MM.1S (cell line): ENCODE measurements around the gene BRD4.

ENCODE experiments used
- DNase-seq: peaks from one replicate; pipeline ENCODE4 v3.0.0-alpha.2; 2015
- H2AFZ ChIP-seq: fragments of 300-600 bp; sonication (generic); 2 replicates; pipeline ENCODE4 v1.6.0; 2016; ENCODE audit warnings: antibody characterized with exemption, low read length
- H3F3A ChIP-seq: fragments of 300-600 bp; sonication (generic); 2 replicates; pipeline ENCODE4 v1.6.1; 2016; ENCODE audit warnings: mild to moderate bottlenecking, antibody characterized with exemption, low read length, moderate library complexity, mixed read lengths; ENCODE audit not compliant: insufficient read depth
- H3K27ac ChIP-seq: fragments of 300-600 bp; sonication (generic); 2 replicates; pipeline ENCODE4 v1.5.1; 2016; ENCODE audit warnings: mild to moderate bottlenecking, low read length
- H3K27me3 ChIP-seq: fragments of 300-600 bp; sonication (generic); replicated peaks from 2 replicates; pipeline ENCODE4 v1.6.0; 2016; ENCODE audit warnings: low read length; ENCODE audit not compliant: insufficient read depth
- H3K36me3 ChIP-seq: fragments of 300-600 bp; sonication (generic); replicated peaks from 2 replicates; pipeline ENCODE4 v1.6.1; 2016; ENCODE audit warnings: mild to moderate bottlenecking, low read length, mixed read lengths; ENCODE audit not compliant: insufficient read depth
- H3K4me1 ChIP-seq: fragments of 300-600 bp; sonication (generic); 2 replicates; pipeline ENCODE4 v1.6.1; 2016; ENCODE audit warnings: low read length, mixed read lengths
- H3K4me2 ChIP-seq: fragments of 300-600 bp; sonication (generic); 2 replicates; pipeline ENCODE4 v1.6.0; 2016; ENCODE audit warnings: low read depth, low read length
- H3K4me3 ChIP-seq: fragments of 300-600 bp; sonication (generic); 2 replicates; pipeline ENCODE4 v1.5.1; 2016; ENCODE audit warnings: low read length, mixed read lengths
- H3K79me2 ChIP-seq: fragments of 300-600 bp; sonication (generic); 2 replicates; pipeline ENCODE4 v1.6.1; 2016; ENCODE audit warnings: mixed run types, low read length, mixed read lengths
- H3K9ac ChIP-seq: fragments of 300-600 bp; sonication (generic); 2 replicates; pipeline ENCODE4 v1.6.1; 2016; ENCODE audit warnings: low read length, mixed read lengths
- H3K9me2 ChIP-seq: fragments of 300-600 bp; sonication (generic); replicated peaks from 2 replicates; pipeline ENCODE4 v1.6.1; 2016; ENCODE audit warnings: mild to moderate bottlenecking, low read length, mixed read lengths; ENCODE audit not compliant: insufficient read depth
- H3K9me3 ChIP-seq: fragments of 300-600 bp; sonication (generic); replicated peaks from 2 replicates; pipeline ENCODE4 v1.6.1; 2016; ENCODE audit warnings: mild to moderate bottlenecking, low read length, mixed read lengths; ENCODE audit not compliant: insufficient read depth
- H4K20me1 ChIP-seq: fragments of 300-600 bp; sonication (generic); 2 replicates; pipeline ENCODE4 v1.6.1; 2016; ENCODE audit warnings: mild to moderate bottlenecking, low read length, moderate library complexity, mixed read lengths; ENCODE audit not compliant: insufficient read depth
- EZH2 ChIP-seq: fragments of 300-600 bp; sonication (generic); optimal IDR thresholded peaks from 2 replicates; pipeline ENCODE3; 2017; ENCODE audit warnings: low read depth, mild to moderate bottlenecking, antibody characterized with exemption, low read length, mixed read lengths
- EZH2phosphoT487 ChIP-seq: fragments of 300-600 bp; sonication (generic); IDR thresholded peaks from 2 replicates; pipeline ENCODE4 v1.6.1; 2018; ENCODE audit warnings: antibody characterized with exemption, low read length
- TF ChIP-seq, protein P1 (sequence below): fragments of 300-600 bp; sonication (generic); IDR thresholded peaks from 2 replicates; pipeline ENCODE4 v1.5.1; 2016; ENCODE audit warnings: antibody characterized with exemption, low read length, mixed read lengths

Gene BRD4

DNA sequence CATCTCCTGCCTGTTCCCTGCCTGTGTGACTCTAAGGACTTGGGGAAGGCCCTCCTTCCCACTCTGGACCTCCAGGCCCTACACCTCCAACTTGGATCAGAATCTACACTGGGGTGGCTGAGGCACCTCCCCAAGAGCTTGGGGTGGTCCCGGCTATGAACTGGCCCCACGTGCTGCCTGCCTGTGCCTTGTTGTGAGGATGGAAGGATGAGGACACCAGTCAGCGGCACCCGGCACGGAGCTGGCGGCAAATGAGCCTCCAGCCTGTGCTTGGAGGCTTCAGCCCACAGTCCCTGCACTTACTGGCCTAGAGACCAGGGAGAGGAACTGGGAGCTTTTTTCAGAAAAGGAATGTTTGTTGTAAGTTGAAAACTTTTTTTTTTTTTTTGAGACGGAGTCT, 38.8 kb upstream of the BRD4 start:
- Histone ChIP-seq H3K9me2 (no peaks in the 10 kb centered on the region), H3K9me3 (no peaks in the 10 kb centered on the region), H3K27me3 (no peaks in the 10 kb centered on the region), H3K4me1 (peaks cover 4% of the 10 kb centered on the region; the same call in 1 of the 2 replicates), H3F3A (no peaks in the 10 kb centered on the region), H3K4me2 (no peak overlapping the region), H3K4me3 (no peak overlapping the region), H3K36me3 (peaks cover 11% of the 10 kb centered on the region; the same call in 1 of the 2 replicates), H4K20me1 (peaks cover 13% of the 10 kb centered on the region), H2AFZ (no peak overlapping the region), H3K27ac (no peak overlapping the region), H3K79me2 (peaks cover 80% of the 10 kb centered on the region), H3K9ac (no peak overlapping the region)
- TF ChIP-seq EZH2: no peak
- no peak for TF ChIP-seq EZH2phosphoT487
- TF ChIP-seq, protein P1, sequence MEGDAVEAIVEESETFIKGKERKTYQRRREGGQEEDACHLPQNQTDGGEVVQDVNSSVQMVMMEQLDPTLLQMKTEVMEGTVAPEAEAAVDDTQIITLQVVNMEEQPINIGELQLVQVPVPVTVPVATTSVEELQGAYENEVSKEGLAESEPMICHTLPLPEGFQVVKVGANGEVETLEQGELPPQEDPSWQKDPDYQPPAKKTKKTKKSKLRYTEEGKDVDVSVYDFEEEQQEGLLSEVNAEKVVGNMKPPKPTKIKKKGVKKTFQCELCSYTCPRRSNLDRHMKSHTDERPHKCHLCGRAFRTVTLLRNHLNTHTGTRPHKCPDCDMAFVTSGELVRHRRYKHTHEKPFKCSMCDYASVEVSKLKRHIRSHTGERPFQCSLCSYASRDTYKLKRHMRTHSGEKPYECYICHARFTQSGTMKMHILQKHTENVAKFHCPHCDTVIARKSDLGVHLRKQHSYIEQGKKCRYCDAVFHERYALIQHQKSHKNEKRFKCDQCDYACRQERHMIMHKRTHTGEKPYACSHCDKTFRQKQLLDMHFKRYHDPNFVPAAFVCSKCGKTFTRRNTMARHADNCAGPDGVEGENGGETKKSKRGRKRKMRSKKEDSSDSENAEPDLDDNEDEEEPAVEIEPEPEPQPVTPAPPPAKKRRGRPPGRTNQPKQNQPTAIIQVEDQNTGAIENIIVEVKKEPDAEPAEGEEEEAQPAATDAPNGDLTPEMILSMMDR: no peak
- DNase-seq: no peak

DNA sequence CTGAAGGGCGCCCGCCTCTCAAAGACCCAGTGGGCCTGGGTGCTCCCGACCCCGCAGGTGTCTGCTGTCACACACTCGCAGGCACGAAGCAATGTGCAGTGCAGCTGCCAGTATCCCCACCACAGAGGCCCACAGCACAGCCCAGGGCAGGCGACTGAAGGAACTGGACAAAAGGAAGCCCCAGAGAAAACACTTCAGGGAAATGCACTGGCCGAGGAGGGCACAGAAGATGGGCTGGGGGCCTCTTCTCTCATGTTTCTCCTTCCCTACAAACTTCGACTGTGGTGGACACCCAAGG, 37.2 kb upstream of the BRD4 start:
- no peaks in the 10 kb centered on the region for H3K27me3 ChIP-seq
- no peaks in the 10 kb centered on the region for H3K9me2 ChIP-seq
- peaks cover 11% of the 10 kb centered on the region; the same call in 1 of the 2 replicates for H3K36me3 ChIP-seq
- H3K4me2 ChIP-seq: no peak overlapping the region
- H3K9me3 ChIP-seq: no peaks in the 10 kb centered on the region
- H3K4me1 ChIP-seq: peaks cover 4% of the 10 kb centered on the region; the same call in 1 of the 2 replicates
- H3F3A ChIP-seq: no peaks in the 10 kb centered on the region
- H3K79me2 ChIP-seq: peaks cover 77% of the 10 kb centered on the region
- DNase-seq: no peak
- no peak for TF ChIP-seq EZH2
- TF ChIP-seq, protein P1: no peak
- no peak for TF ChIP-seq EZH2phosphoT487
- no peak overlapping the region for H2AFZ ChIP-seq
- H3K9ac ChIP-seq: no peak overlapping the region
- H3K4me3 ChIP-seq: no peak overlapping the region
- no peak overlapping the region for H3K27ac ChIP-seq
- peaks cover 5% of the 10 kb centered on the region; the same call in 1 of the 2 replicates for H4K20me1 ChIP-seq

DNA sequence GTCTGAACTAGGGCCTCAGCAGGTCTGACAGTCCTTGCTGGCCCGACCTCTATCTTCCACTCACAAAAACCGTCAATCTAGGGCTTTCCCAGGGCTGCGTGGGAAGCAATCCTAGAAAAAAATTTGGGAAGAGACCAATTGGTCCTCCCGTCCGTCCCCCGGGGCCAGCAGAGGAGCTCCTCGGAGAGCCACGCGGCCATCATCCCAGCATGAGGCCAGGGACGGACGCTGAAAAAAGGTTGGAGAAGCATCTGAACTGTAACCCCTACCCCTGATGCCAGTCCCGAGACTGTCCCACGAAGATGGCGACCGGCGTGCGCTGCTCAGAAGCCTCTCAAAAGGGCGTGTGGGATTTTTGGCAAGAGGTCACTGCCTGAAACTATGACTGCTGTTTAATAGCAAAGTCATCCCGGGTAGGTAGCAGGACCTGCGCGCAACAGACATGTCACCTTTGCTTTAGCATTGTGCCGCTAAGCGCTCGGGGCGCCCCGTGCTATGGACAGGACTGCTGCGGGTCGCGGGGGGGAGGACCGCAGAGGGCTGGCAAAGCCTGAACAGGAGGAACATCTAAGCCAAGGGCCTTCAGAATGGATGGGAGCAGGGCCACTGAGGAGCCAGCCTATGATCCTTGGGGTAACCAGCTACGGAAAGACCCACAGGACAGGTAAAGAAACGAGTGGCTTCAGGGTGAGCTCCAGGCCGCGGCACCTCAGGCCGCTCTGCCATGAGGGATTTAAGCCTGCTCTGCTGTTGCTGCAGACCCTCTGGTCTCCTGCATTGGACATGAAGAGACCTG, 36.7 kb upstream of the BRD4 start:
- Histone ChIP-seq H4K20me1 (peaks cover 4% of the 10 kb centered on the region; the same call in 1 of the 2 replicates), H3K27ac (no peak overlapping the region), H3K4me2 (no peak overlapping the region), H3K79me2 (peaks cover 73% of the 10 kb centered on the region), H3F3A (no peaks in the 10 kb centered on the region), H3K9me2 (no peaks in the 10 kb centered on the region), H3K4me1 (peaks cover 4% of the 10 kb centered on the region; the same call in 1 of the 2 replicates), H3K9me3 (no peaks in the 10 kb centered on the region), H3K9ac (no peak overlapping the region), H2AFZ (no peak overlapping the region), H3K27me3 (no peaks in the 10 kb centered on the region), H3K36me3 (peaks cover 10% of the 10 kb centered on the region; the same call in 1 of the 2 replicates), H3K4me3 (no peak overlapping the region)
- no peak for DNase-seq
- TF ChIP-seq EZH2phosphoT487 (no peak), EZH2 (no peak)
- TF ChIP-seq, protein P1: no peak
